HepG2 (cell line): ENCODE data around the gene COQ7. TPM values are rescaled to one million over a fixed set of nuclear protein-coding genes. Genes with fewer than 3 reads are reported as not detected.

Experiments
- MLLT10 ChIP-seq: sonication (generic); formaldehyde crosslinking; IDR thresholded peaks from 2 replicates; pipeline ENCODE4 v1.4.0; 2020; ENCODE audit warnings: missing genetic modification reagents
- NRL ChIP-seq: sonication (generic); formaldehyde crosslinking; IDR thresholded peaks from 2 replicates; pipeline ENCODE4 v1.5.0; 2020; ENCODE audit warnings: missing genetic modification reagents, mild to moderate bottlenecking, moderate library complexity, borderline replicate concordance
- PHF21A ChIP-seq: sonication (generic); formaldehyde crosslinking; IDR thresholded peaks from 2 replicates; pipeline ENCODE4 v1.5.0; 2020; ENCODE audit warnings: mild to moderate bottlenecking, missing genetic modification reagents
- PRPF4 ChIP-seq: fragments of 200-400 bp; formaldehyde crosslinking; IDR thresholded peaks from 2 replicates; pipeline ENCODE4 v1.6.1; 2016; ENCODE audit warnings: low read length, low read depth; ENCODE audit not compliant: poor library complexity, severe bottlenecking
- RARG ChIP-seq: sonication (generic); formaldehyde crosslinking; IDR thresholded peaks from 2 replicates; pipeline ENCODE4 v1.4.0; 2020; ENCODE audit warnings: low read depth, mild to moderate bottlenecking, missing genetic modification reagents
- RBM22 ChIP-seq: fragments of 200-400 bp; formaldehyde crosslinking; optimal IDR thresholded peaks from 2 replicates; pipeline ENCODE3; 2017; ENCODE audit warnings: mild to moderate bottlenecking, low read length, moderate library complexity
- SKI ChIP-seq: fragments of 450-650 bp; IDR thresholded peaks from one replicate; pipeline ENCODE4 v1.6.1; 2018; ENCODE audit warnings: mild to moderate bottlenecking; ENCODE audit not compliant: partially characterized antibody
- SOX5 ChIP-seq: IDR thresholded peaks from 2 replicates; pipeline ENCODE4 v1.6.1; 2016; ENCODE audit warnings: borderline replicate concordance
- ZNF333 ChIP-seq: sonication (generic); formaldehyde crosslinking; IDR thresholded peaks from 2 replicates; pipeline ENCODE4 v1.4.0; 2020; ENCODE audit warnings: mild to moderate bottlenecking, missing genetic modification reagents, borderline replicate concordance
- ZNF354B ChIP-seq: sonication (generic); formaldehyde crosslinking; IDR thresholded peaks from 2 replicates; pipeline ENCODE4 v1.8.0; 2022; ENCODE audit warnings: mild to moderate bottlenecking, missing genetic modification reagents
- ZNF431 ChIP-seq: sonication (generic); formaldehyde crosslinking; IDR thresholded peaks from 2 replicates; pipeline ENCODE4 v1.9.0; 2022; ENCODE audit warnings: missing genetic modification reagents, low read depth, mild to moderate bottlenecking, borderline replicate concordance
- ZNF850 ChIP-seq: sonication (generic); formaldehyde crosslinking; conservative IDR thresholded peaks from 2 replicates; pipeline ENCODE4 v1.9.0; 2021; ENCODE audit warnings: mild to moderate bottlenecking, missing genetic modification reagents
- polyA plus RNA-seq, 8 experiments: library from polyadenylated mRNA; depleted of rRNA in 3 of 8; stranded (reverse) in 7 of 8; unstranded in 1 of 8; fragments of >200 nt; fragmentation: Illumina TruSeq in 4 of 8; extraction: Trizol in 4 of 8; gene quantifications; 2 replicates each; pipeline versions ENCODE4 v1.2.1 to v1.2.3, GENCODE V29; 2011 to 2016; ENCODE audit warnings: low read depth in 4 of 8, missing spikeins in 1 of 8, mixed read lengths in 1 of 8; ENCODE audit not compliant: insufficient read depth in 1 of 8
- total RNA-seq, 5 experiments: library from RNA; depleted of rRNA; stranded (reverse); fragments of >200 nt; fragmentation: Illumina TruSeq; extraction: Trizol; gene quantifications; 2 replicates each; pipeline ENCODE4 v1.2.3, GENCODE V29; 2016; ENCODE audit warnings: low read depth in 1 of 5
- TF ChIP-seq, protein P1 (sequence below): sonication (generic); formaldehyde crosslinking; IDR thresholded peaks from 2 replicates; pipeline ENCODE4 v1.4.0; 2020; ENCODE audit warnings: missing genetic modification reagents
- TF ChIP-seq, protein P2 (sequence below): sonication (generic); formaldehyde crosslinking; IDR thresholded peaks from 2 replicates; pipeline ENCODE4 v1.5.1; 2020; ENCODE audit warnings: missing genetic modification reagents, mild to moderate bottlenecking, borderline replicate concordance
- TF ChIP-seq, protein P3 (sequence below), 2 experiments: sonication (generic) in 1 of 2; formaldehyde crosslinking in 1 of 2; IDR thresholded peaks; 2 replicates each; pipeline versions ENCODE4 v1.5.1 to v1.6.1; 2011 to 2020; ENCODE audit warnings: borderline replicate concordance in 1 of 2, low read depth in 1 of 2, low read length in 1 of 2, mild to moderate bottlenecking in 1 of 2, missing genetic modification reagents in 1 of 2, moderate library complexity in 1 of 2
- TF ChIP-seq, protein P4 (sequence below): IDR thresholded peaks from 2 replicates; pipeline ENCODE4 v1.6.1; 2016; ENCODE audit warnings: low read depth
- TF ChIP-seq, protein P5 (sequence below): sonication (generic); formaldehyde crosslinking; IDR thresholded peaks from 2 replicates; pipeline ENCODE4 v1.4.0; 2020; ENCODE audit warnings: missing genetic modification reagents

The COQ7 gene
- total and polyA plus RNA-seq, 2 of the 13 experiments (the other 11 are each of a cell fraction or from before 2014, with no cell fraction given) = 20.1 to 45.7 TPM

DNA sequence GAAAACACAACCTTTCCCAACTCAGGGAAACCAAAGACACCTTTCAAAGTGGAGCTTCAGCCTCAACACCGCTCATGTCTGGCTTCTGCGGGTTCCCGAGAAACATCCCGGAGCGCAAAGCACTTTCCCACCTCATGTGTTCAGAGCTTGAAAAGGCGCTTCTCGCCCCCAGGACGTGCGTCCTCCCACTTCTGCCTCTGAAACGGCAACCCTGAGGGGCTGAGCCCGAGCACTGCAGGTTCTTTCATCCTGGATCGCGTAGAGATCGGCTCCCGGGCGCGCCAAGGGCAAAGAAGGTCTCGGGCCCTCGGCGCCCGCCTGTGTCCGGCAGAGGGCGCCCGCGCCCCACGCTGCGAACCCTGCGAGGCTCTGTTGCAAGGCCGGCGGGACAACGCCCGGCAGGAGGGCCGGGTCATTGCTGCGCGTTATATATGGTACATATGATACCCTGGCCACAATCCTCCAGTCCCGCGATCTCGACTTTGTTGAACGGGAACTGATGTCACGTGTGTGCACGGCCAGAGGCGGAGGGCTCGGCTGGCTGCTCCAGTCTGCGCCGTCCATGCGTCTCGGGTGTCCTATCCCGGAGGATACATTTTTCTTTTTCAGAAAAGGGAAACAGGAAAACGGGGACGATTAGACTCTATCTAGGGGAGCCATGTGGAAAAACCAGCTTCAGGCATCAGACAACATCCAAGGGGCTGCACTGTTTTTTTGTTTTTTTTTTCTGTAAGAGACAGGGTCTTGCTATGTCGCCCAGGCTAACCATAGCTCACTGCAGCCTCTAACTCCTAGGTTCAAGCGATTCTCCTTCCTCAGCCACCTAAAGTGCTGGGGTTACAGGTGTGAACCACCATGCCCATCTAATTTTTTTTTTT lies 19.1 kb downstream of the COQ7 start (continued):
- TF ChIP-seq ZNF431 (CRISPR knock-in tag) (no peak), ZNF850 (CRISPR knock-in tag) (peak; percentile 83; the same call in 1 of the 2 replicates), RBM22 (no peak), PRPF4 (no peak), RARG (CRISPR knock-in tag) (no peak), SKI (peak; percentile 89), PHF21A (peak; percentile 93), MLLT10 (no peak), SOX5 (CRISPR knock-in tag) (peak; percentile 71), ZNF333 (peak; percentile 91; the same call in 1 of the 2 replicates), NRL (CRISPR knock-in tag) (peak; percentile 82; the same call in 1 of the 2 replicates), ZNF354B (CRISPR knock-in tag) (no peak)
- TF ChIP-seq, protein P1, sequence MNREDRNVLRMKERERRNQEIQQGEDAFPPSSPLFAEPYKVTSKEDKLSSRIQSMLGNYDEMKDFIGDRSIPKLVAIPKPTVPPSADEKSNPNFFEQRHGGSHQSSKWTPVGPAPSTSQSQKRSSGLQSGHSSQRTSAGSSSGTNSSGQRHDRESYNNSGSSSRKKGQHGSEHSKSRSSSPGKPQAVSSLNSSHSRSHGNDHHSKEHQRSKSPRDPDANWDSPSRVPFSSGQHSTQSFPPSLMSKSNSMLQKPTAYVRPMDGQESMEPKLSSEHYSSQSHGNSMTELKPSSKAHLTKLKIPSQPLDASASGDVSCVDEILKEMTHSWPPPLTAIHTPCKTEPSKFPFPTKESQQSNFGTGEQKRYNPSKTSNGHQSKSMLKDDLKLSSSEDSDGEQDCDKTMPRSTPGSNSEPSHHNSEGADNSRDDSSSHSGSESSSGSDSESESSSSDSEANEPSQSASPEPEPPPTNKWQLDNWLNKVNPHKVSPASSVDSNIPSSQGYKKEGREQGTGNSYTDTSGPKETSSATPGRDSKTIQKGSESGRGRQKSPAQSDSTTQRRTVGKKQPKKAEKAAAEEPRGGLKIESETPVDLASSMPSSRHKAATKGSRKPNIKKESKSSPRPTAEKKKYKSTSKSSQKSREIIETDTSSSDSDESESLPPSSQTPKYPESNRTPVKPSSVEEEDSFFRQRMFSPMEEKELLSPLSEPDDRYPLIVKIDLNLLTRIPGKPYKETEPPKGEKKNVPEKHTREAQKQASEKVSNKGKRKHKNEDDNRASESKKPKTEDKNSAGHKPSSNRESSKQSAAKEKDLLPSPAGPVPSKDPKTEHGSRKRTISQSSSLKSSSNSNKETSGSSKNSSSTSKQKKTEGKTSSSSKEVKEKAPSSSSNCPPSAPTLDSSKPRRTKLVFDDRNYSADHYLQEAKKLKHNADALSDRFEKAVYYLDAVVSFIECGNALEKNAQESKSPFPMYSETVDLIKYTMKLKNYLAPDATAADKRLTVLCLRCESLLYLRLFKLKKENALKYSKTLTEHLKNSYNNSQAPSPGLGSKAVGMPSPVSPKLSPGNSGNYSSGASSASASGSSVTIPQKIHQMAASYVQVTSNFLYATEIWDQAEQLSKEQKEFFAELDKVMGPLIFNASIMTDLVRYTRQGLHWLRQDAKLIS = no peak
- TF ChIP-seq, protein P2, sequence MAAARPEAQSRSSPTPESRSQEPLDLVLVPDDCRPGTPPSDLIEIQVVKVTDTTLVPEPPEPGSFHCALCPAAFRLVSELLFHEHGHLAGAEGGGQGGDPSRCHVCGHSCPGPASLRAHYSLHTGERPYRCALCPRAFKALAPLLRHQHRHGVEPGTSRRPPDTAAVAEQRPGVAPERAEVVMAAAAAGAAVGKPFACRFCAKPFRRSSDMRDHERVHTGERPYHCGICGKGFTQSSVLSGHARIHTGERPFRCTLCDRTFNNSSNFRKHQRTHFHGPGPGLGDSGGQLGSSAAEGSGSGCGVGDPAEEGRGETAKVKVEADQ (CRISPR knock-in tag) = 0 out of 2 replicates have a peak, but pooled peaks have one; percentile 73
- TF ChIP-seq, protein P3, sequence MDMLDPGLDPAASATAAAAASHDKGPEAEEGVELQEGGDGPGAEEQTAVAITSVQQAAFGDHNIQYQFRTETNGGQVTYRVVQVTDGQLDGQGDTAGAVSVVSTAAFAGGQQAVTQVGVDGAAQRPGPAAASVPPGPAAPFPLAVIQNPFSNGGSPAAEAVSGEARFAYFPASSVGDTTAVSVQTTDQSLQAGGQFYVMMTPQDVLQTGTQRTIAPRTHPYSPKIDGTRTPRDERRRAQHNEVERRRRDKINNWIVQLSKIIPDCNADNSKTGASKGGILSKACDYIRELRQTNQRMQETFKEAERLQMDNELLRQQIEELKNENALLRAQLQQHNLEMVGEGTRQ (IDR thresholded peaks at IDR 0.05; ENCODE audit: low read depth, low read length) = peak; percentile 80
- TF ChIP-seq, protein P3 (CRISPR knock-in tag; IDR thresholded peaks at IDR 0.05; ENCODE audit: borderline replicate concordance) = peak; percentile 75; the same call in 1 of the 2 replicates
- TF ChIP-seq, protein P4, sequence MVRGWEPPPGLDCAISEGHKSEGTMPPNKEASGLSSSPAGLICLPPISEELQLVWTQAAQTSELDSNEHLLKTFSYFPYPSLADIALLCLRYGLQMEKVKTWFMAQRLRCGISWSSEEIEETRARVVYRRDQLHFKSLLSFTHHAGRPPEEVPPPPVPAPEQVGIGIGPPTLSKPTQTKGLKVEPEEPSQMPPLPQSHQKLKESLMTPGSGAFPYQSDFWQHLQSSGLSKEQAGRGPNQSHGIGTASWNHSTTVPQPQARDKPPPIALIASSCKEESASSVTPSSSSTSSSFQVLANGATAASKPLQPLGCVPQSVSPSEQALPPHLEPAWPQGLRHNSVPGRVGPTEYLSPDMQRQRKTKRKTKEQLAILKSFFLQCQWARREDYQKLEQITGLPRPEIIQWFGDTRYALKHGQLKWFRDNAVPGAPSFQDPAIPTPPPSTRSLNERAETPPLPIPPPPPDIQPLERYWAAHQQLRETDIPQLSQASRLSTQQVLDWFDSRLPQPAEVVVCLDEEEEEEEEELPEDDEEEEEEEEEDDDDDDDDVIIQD (CRISPR knock-in tag) = peak; percentile 79; the same call in 1 of the 2 replicates
- TF ChIP-seq, protein P5, sequence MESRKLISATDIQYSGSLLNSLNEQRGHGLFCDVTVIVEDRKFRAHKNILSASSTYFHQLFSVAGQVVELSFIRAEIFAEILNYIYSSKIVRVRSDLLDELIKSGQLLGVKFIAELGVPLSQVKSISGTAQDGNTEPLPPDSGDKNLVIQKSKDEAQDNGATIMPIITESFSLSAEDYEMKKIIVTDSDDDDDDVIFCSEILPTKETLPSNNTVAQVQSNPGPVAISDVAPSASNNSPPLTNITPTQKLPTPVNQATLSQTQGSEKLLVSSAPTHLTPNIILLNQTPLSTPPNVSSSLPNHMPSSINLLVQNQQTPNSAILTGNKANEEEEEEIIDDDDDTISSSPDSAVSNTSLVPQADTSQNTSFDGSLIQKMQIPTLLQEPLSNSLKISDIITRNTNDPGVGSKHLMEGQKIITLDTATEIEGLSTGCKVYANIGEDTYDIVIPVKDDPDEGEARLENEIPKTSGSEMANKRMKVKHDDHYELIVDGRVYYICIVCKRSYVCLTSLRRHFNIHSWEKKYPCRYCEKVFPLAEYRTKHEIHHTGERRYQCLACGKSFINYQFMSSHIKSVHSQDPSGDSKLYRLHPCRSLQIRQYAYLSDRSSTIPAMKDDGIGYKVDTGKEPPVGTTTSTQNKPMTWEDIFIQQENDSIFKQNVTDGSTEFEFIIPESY = peak; percentile 76
